ENCODE measurements around the gene PPP1R3E. TPM values are rescaled to one million over a fixed set of nuclear protein-coding genes. Genes with fewer than 3 reads are reported as not detected.

PPP1R3E gene
- total and polyA plus RNA-seq, 2 of the 13 experiments (the other 11 are each of a cell fraction or from before 2014, with no cell fraction given) = 16.5 to 26.5 TPM

DNA sequence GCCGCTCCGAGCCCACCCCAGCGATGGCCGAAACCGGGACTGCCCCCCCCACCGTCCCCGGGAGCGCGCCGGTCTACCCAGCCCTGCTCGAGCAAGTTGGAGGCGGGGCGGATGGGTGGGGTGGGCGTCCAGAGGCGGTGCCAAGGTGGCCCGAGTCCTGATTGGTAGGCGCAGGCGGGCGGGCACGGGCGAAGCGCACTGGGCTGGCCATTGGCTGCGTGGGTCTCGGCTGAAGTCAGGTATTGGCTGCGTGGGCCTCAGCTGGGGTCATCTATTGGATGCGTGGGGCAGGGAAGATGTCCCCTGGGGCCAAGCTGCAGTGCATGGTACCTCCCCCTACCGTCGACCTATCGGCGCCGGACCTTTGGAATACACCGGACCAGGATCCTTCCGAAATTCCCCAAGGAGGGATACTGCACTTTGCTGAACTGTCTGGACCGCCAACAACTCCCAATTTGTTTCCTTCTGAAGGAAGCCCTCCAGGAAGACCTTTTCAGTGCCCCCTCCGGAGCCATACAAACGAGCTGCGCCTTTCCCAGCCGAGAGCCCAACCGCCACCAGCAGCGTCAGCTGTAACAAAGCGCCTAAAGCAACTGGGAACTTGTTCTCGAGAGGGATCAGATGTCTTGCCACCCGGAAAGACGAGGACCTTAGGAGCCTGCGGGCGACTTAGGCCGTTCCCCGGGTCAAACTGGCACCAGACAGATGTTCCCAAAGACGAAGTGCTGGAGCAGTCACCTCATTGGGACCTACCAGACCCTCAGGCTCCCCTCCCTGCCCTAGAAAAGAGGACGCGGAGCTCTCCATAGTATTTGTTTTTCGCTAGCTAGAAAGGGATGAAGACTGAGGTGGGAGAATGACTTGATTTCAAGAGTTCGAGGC is 16.4 kb downstream of the PPP1R3E start, which contains the start of gene HOMEZ (continued):
- TF ChIP-seq, protein P1, sequence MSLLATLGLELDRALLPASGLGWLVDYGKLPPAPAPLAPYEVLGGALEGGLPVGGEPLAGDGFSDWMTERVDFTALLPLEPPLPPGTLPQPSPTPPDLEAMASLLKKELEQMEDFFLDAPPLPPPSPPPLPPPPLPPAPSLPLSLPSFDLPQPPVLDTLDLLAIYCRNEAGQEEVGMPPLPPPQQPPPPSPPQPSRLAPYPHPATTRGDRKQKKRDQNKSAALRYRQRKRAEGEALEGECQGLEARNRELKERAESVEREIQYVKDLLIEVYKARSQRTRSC (CRISPR knock-in tag; IDR thresholded peaks at IDR 0.05; ENCODE audit: low read depth) = peak; percentile 90; the same call in 1 of the 2 replicates
- peak; percentile 67; the same call in 1 of the 2 replicates for TF ChIP-seq ZNF12 (CRISPR knock-in tag; IDR thresholded peaks at IDR 0.05)
- peak; percentile 56 for TF ChIP-seq PPARG (CRISPR knock-in tag; conservative IDR thresholded peaks at IDR 0.05)
- TF ChIP-seq, protein P2, sequence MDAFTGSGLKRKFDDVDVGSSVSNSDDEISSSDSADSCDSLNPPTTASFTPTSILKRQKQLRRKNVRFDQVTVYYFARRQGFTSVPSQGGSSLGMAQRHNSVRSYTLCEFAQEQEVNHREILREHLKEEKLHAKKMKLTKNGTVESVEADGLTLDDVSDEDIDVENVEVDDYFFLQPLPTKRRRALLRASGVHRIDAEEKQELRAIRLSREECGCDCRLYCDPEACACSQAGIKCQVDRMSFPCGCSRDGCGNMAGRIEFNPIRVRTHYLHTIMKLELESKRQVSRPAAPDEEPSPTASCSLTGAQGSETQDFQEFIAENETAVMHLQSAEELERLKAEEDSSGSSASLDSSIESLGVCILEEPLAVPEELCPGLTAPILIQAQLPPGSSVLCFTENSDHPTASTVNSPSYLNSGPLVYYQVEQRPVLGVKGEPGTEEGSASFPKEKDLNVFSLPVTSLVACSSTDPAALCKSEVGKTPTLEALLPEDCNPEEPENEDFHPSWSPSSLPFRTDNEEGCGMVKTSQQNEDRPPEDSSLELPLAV (CRISPR knock-in tag; conservative IDR thresholded peaks at IDR 0.05; ENCODE audit: low read depth) = no peak
- no peak; the same call in 1 of the 2 replicates for TF ChIP-seq ZNF761 (CRISPR knock-in tag; conservative IDR thresholded peaks at IDR 0.05)
- TF ChIP-seq, protein P3, sequence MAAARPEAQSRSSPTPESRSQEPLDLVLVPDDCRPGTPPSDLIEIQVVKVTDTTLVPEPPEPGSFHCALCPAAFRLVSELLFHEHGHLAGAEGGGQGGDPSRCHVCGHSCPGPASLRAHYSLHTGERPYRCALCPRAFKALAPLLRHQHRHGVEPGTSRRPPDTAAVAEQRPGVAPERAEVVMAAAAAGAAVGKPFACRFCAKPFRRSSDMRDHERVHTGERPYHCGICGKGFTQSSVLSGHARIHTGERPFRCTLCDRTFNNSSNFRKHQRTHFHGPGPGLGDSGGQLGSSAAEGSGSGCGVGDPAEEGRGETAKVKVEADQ (CRISPR knock-in tag; IDR thresholded peaks at IDR 0.05; ENCODE audit: borderline replicate concordance) = peak; percentile 75
- TF ChIP-seq CHCHD3 (CRISPR knock-in tag; IDR thresholded peaks at IDR 0.05) = peak; percentile 96; the same call in 1 of the 2 replicates
- peak; percentile 75; the same call in 1 of the 2 replicates for TF ChIP-seq ZBTB38 (CRISPR knock-in tag; IDR thresholded peaks at IDR 0.05)
- TF ChIP-seq JUNB (CRISPR knock-in tag; IDR thresholded peaks at IDR 0.05; ENCODE audit: borderline replicate concordance) = no peak
- TF ChIP-seq RBAK (CRISPR knock-in tag; IDR thresholded peaks at IDR 0.05) = no peak
- no peak for TF ChIP-seq ZNF17 (CRISPR knock-in tag; IDR thresholded peaks at IDR 0.05)
- TF ChIP-seq KMT2B (CRISPR knock-in tag; IDR thresholded peaks at IDR 0.05) = peak; percentile 95
- TF ChIP-seq HMG20B (CRISPR knock-in tag; conservative IDR thresholded peaks at IDR 0.05) = peak; percentile 50; the same call in 1 of the 2 replicates
- TF ChIP-seq NPAS2 (CRISPR knock-in tag; IDR thresholded peaks at IDR 0.05; ENCODE audit: borderline replicate concordance) = no peak
- TF ChIP-seq ZNF782 (CRISPR knock-in tag; IDR thresholded peaks at IDR 0.05; ENCODE audit: borderline replicate concordance) = peak; percentile 71; the same call in 1 of the 2 replicates
- TF ChIP-seq ZNF644 (CRISPR knock-in tag; IDR thresholded peaks at IDR 0.05; ENCODE audit: low read depth) = peak; percentile 70
- peak; percentile 59; the same call in 1 of the 2 replicates for TF ChIP-seq RARA (CRISPR knock-in tag; IDR thresholded peaks at IDR 0.05)
- TF ChIP-seq ZNF543 (CRISPR knock-in tag; IDR thresholded peaks at IDR 0.05) = no peak; the same call in 1 of the 2 replicates
- peak; percentile 94 for TF ChIP-seq ZKSCAN8 (CRISPR knock-in tag; IDR thresholded peaks at IDR 0.05; ENCODE audit: borderline replicate concordance)
- TF ChIP-seq SIN3A (IDR thresholded peaks at IDR 0.05; ENCODE audit: borderline replicate concordance, low read depth, low read length) = peak; percentile 92
- no peak for TF ChIP-seq ZFP82 (CRISPR knock-in tag; IDR thresholded peaks at IDR 0.05; ENCODE audit: borderline replicate concordance)
- TF ChIP-seq, protein P4, sequence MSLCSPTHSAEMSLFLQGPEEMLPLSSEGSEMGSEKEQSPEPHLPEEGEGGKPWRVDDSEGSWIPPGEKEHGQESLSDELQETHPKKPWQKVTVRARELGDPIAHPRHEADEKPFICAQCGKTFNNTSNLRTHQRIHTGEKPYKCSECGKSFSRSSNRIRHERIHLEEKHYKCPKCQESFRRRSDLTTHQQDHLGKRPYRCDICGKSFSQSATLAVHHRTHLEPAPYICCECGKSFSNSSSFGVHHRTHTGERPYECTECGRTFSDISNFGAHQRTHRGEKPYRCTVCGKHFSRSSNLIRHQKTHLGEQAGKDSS (CRISPR knock-in tag; IDR thresholded peaks at IDR 0.05; ENCODE audit: borderline replicate concordance, low read depth) = peak; percentile 54; the same call in 1 of the 2 replicates
- peak; percentile 93 for TF ChIP-seq GMEB1 (CRISPR knock-in tag; IDR thresholded peaks at IDR 0.05; ENCODE audit: borderline replicate concordance)
